HepG2 (cell line): ENCODE measurements around the gene TBX18. TPM values are rescaled to one million over a fixed set of nuclear protein-coding genes. Genes with fewer than 3 reads are reported as not detected.

Experiments
- ATAC-seq: fragments of 200-7000 bp; cut with Tn5 transposase; 3 replicates; pipeline ENCODE4 v1.9.1; 2020; ENCODE audit warnings: mild to moderate bottlenecking, moderate library complexity
- BruUV-seq: library from RNA; stranded (reverse); fragments of 400-500 nt; replicated peaks from 2 replicates; lab custom pipeline; 2021; lab: Mats Ljungman, UMichigan
- CTCF ChIA-PET: fragments of 300-600 bp; formaldehyde crosslinking; extraction: SDS; loops from one replicate; lab custom pipeline; 2021; ENCODE audit warnings: low total read pairs, inconsistent platforms, low intra/inter-chr PET ratio; lab: Yijun Ruan, JAX
- POLR2A ChIA-PET: fragments of 350-600 bp; sonication (Branson Sonifier 250); formaldehyde crosslinking; loops from one replicate; lab custom pipeline; 2020; ENCODE audit warnings: antibody characterized with exemption, inconsistent platforms; lab: Yijun Ruan, JAX
- DNase-seq: peaks from one replicate; pipeline ENCODE4 v3.0.0-alpha.2; 2015; ENCODE audit warnings: low spot score
- FAIRE-seq: peaks from 3 replicates; lab custom pipeline; 2011; peaks lifted over from hg19 to GRCh38; lab: Jason Lieb, UNC
- H2AFZ ChIP-seq: one replicate; pipeline ENCODE4 v1.6.1; 2011; ENCODE audit warnings: low read length, inconsistent platforms
- H3K27ac ChIP-seq: fragments of 300-600 bp; 3 replicates; pipeline ENCODE4 v1.8.0; 2011; ENCODE audit warnings: mixed run types, mild to moderate bottlenecking, mixed read lengths, low read length, inconsistent platforms; ENCODE audit not compliant: insufficient read depth; ENCODE audit errors: extremely low read length
- H3K27me3 ChIP-seq, 2 experiments: fragments of 200-600 bp in 1 of 2; 2 replicates in 1 of 2; 3 replicates in 1 of 2; pipeline versions ENCODE4 v1.6.0 to v1.8.0; 2011; ENCODE audit warnings: low read length in 2 of 2, mild to moderate bottlenecking in 2 of 2, moderate library complexity in 2 of 2, inconsistent platforms in 1 of 2; ENCODE audit not compliant: insufficient read depth in 2 of 2, control insufficient read depth in 1 of 2
- H3K36me3 ChIP-seq, 2 experiments: fragments of 200-600 bp in 1 of 2; replicated peaks in 1 of 2; 2 replicates in 1 of 2; 3 replicates in 1 of 2; pipeline versions ENCODE4 v1.5.1 to v1.8.0; 2011; ENCODE audit warnings: low read length in 2 of 2, inconsistent platforms in 1 of 2; ENCODE audit not compliant: insufficient read depth in 2 of 2, control insufficient read depth in 1 of 2
- H3K4me1 ChIP-seq: 2 replicates; pipeline ENCODE4 v1.5.1; 2012; ENCODE audit warnings: low read length, inconsistent platforms; ENCODE audit not compliant: insufficient read depth
- H3K4me2 ChIP-seq: 2 replicates; pipeline ENCODE4 v1.6.0; 2011; ENCODE audit warnings: low read depth, low read length, inconsistent platforms
- H3K4me3 ChIP-seq, 3 experiments: fragments of 200-600 bp in 1 of 3; sonication (generic), shearing (Covaris generic) in 1 of 3; replicated peaks in 1 of 3; 2 replicates each; pipeline ENCODE4 v1.5.1; 2011 to 2016; ENCODE audit warnings: low read length in 3 of 3, inconsistent platforms in 2 of 3, low read depth in 2 of 3, mild to moderate bottlenecking in 2 of 3, control low read depth in 1 of 3, mixed read lengths in 1 of 3; ENCODE audit not compliant: insufficient read depth in 1 of 3
- H3K79me2 ChIP-seq: one replicate; pipeline ENCODE4 v1.6.1; 2011; ENCODE audit warnings: low read length, inconsistent platforms; ENCODE audit not compliant: insufficient read depth
- H3K9ac ChIP-seq: 2 replicates; pipeline ENCODE4 v1.6.0; 2011; ENCODE audit warnings: mild to moderate bottlenecking, low read depth, low read length, inconsistent platforms; ENCODE audit not compliant: insufficient read depth
- H3K9me3 ChIP-seq: 2 replicates; pipeline ENCODE4 v1.5.1; 2012; ENCODE audit warnings: mild to moderate bottlenecking, low read length
- H4K20me1 ChIP-seq: 2 replicates; pipeline ENCODE4 v1.6.0; 2011; ENCODE audit warnings: inconsistent platforms, mild to moderate bottlenecking, low read length, moderate library complexity; ENCODE audit not compliant: insufficient read depth
- CTCF ChIP-seq: sonication (generic); formaldehyde crosslinking; IDR thresholded peaks from 2 replicates; pipeline ENCODE4 v1.5.0; 2020; ENCODE audit warnings: mild to moderate bottlenecking, missing genetic modification reagents, moderate library complexity
- HDAC2 ChIP-seq: sonication (generic); formaldehyde crosslinking; IDR thresholded peaks from 2 replicates; pipeline ENCODE4 v1.4.0; 2020; ENCODE audit warnings: missing genetic modification reagents
- HOXD1 ChIP-seq: sonication (generic); formaldehyde crosslinking; IDR thresholded peaks from 2 replicates; pipeline ENCODE4 v1.5.0; 2020; ENCODE audit warnings: missing genetic modification reagents
- STAG1 ChIP-seq: sonication (generic); formaldehyde crosslinking; IDR thresholded peaks from 2 replicates; pipeline ENCODE4 v1.4.0; 2020; ENCODE audit warnings: missing genetic modification reagents
- ZFP82 ChIP-seq: sonication (generic); formaldehyde crosslinking; IDR thresholded peaks from 2 replicates; pipeline ENCODE4 v1.5.1; 2020; ENCODE audit warnings: mild to moderate bottlenecking, missing genetic modification reagents, borderline replicate concordance
- ZNF337 ChIP-seq: sonication (generic); formaldehyde crosslinking; IDR thresholded peaks from 2 replicates; pipeline ENCODE4 v1.5.1; 2020; ENCODE audit warnings: missing genetic modification reagents, low read depth, mild to moderate bottlenecking, borderline replicate concordance
- ZNF382 ChIP-seq: sonication (generic); formaldehyde crosslinking; IDR thresholded peaks from 2 replicates; pipeline ENCODE4 v1.5.0; 2020; ENCODE audit warnings: missing genetic modification reagents, mild to moderate bottlenecking, borderline replicate concordance
- WGBS: methylation state at CpG from one replicate; pipeline ENCODE4 v1.1.6; 2017; ENCODE audit warnings: low lambda C conversion rate; 5-methylcytosine and 5-hydroxymethylcytosine counted together
- in situ Hi-C: cut with HindIII; loops from 2 replicates; pipeline ENCODE4 v1.10.0; 2017; ENCODE audit warnings: low pct_unique_long_range_greater_than_20kb; ENCODE audit not compliant: extremely low pct_ligation_motif_present
- intact Hi-C: fragments of 100-400 bp; cut with micrococcal nuclease; formaldehyde crosslinking; loops from one replicate; pipeline ENCODE4 v1.10.0; 2022; ENCODE audit not compliant: unreplicated experiment
- polyA plus RNA-seq, 8 experiments: library from polyadenylated mRNA; depleted of rRNA in 3 of 8; stranded (reverse) in 7 of 8; unstranded in 1 of 8; fragments of >200 nt; fragmentation: Illumina TruSeq in 4 of 8; extraction: Trizol in 4 of 8; gene quantifications; 2 replicates each; pipeline versions ENCODE4 v1.2.1 to v1.2.3, GENCODE V29; 2011 to 2016; ENCODE audit warnings: low read depth in 4 of 8, missing spikeins in 1 of 8, mixed read lengths in 1 of 8; ENCODE audit not compliant: insufficient read depth in 1 of 8
- total RNA-seq, 5 experiments: library from RNA; depleted of rRNA; stranded (reverse); fragments of >200 nt; fragmentation: Illumina TruSeq; extraction: Trizol; gene quantifications; 2 replicates each; pipeline ENCODE4 v1.2.3, GENCODE V29; 2016; ENCODE audit warnings: low read depth in 1 of 5
- TF ChIP-seq, protein P1 (sequence below): sonication (generic); formaldehyde crosslinking; IDR thresholded peaks from 2 replicates; pipeline ENCODE4 v1.5.1; 2020; ENCODE audit warnings: mild to moderate bottlenecking, missing genetic modification reagents, moderate library complexity

The TBX18 gene
- total and polyA plus RNA-seq, 2 of the 13 experiments (the other 11 are each of a cell fraction or from before 2014, with no cell fraction given): not detected

DNA sequence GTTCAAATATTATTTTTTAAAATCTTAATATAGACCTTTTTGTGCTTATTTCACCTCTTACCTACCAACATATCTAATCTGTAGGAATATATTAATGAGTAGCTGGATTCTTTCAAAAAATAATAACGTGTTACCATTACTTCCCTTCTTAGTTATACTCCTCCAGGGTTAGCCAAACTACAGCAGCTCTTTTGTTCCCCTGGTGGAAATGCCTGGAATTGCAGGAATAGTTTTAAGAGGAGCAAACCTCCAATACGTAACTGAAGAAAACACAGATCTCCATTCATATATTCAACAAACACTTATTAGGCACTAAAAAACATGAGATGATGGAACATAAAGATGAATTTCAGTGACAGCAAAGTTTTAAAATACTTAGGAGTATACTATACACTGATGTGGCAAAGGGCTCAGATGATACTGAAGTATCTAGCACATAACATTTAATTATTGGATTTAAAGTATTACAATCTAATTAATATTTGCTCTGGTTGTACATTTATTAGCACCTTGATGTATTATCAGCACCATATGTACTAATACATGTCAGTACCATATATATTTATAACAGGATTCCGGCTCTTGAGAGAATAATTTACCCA, 78.3 kb downstream of the TBX18 start:
- no peaks in the 10 kb centered on the region for H4K20me1 ChIP-seq
- intact Hi-C loops (loop anchor here (5.0 kb wide), 1 partner anchor 259 kb away; no protein-coding TSS in a partner anchor), in situ Hi-C loops (no loop called here)
- peak; percentile 14 for DNase-seq
- 13% methylated on average over 3 of the region's 3 CpGs for WGBS
- no peak overlapping the region for H3K4me2 ChIP-seq
- no peak overlapping the region for H3K27ac ChIP-seq
- POLR2A ChIA-PET: no interaction called here
- no TSS peak for BruUV-seq
- TF ChIP-seq, protein P1, sequence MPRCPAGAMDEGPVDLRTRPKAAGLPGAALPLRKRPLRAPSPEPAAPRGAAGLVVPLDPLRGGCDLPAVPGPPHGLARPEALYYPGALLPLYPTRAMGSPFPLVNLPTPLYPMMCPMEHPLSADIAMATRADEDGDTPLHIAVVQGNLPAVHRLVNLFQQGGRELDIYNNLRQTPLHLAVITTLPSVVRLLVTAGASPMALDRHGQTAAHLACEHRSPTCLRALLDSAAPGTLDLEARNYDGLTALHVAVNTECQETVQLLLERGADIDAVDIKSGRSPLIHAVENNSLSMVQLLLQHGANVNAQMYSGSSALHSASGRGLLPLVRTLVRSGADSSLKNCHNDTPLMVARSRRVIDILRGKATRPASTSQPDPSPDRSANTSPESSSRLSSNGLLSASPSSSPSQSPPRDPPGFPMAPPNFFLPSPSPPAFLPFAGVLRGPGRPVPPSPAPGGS (CRISPR knock-in tag): no peak
- TF ChIP-seq ZFP82 (CRISPR knock-in tag) (no peak), HDAC2 (CRISPR knock-in tag) (no peak), ZNF382 (CRISPR knock-in tag) (no peak), HOXD1 (CRISPR knock-in tag) (no peak), CTCF (peak; percentile 48), STAG1 (peak; percentile 41; the same call in 1 of the 2 replicates), ZNF337 (CRISPR knock-in tag) (no peak)
- ATAC-seq: no peak
- no peaks in the 10 kb centered on the region for H3K36me3 ChIP-seq
- H3K9me3 ChIP-seq: no peaks in the 10 kb centered on the region
- H3K4me3 ChIP-seq: no peak overlapping the region
- no peaks in the 10 kb centered on the region for H3K4me1 ChIP-seq
- no peaks in the 10 kb centered on the region for H3K27me3 ChIP-seq
- H2AFZ ChIP-seq: no peak overlapping the region
- CTCF ChIA-PET: no interaction called here
- H3K9ac ChIP-seq: no peak overlapping the region
- no peak for FAIRE-seq
- no peaks in the 10 kb centered on the region for H3K79me2 ChIP-seq
